GM19239 (cell line): Measurements from ENCODE around the gene RAD51B.
A peak's percentile ranks its signal among the peaks of the same experiment; 100 is the strongest.

ENCODE experiments used
- DNase-seq: peaks from one replicate; pipeline ENCODE4 v3.0.0; 2011; ENCODE audit warnings: low spot score; ENCODE audit not compliant: insufficient read length
- FAIRE-seq: peaks from 2 replicates; lab custom pipeline; 2011; peaks lifted over from hg19 to GRCh38; lab: Jason Lieb, UNC

The RAD51B gene

DNA sequence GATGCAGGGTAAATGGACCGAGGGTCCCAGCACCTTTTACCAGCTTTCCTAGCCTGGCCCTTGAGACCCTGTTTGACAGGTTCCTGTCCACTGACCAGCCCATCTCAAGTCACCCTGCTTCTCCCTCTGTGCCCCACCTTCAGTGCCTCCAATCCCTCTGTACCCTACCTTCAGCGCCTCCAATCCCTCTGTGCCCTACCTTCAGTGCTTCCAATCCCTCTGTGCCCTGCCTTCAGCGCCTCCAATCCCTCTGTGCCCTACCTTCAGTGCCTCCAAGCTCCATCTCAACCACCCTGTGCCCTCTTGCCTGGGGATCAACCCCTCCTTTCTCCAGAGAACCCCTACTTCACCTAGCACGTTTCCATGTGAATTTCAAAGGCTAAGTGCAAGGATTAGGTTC is 919.0 kb downstream of the RAD51B start:
- DNase-seq (no peak), FAIRE-seq (no peak)

DNA sequence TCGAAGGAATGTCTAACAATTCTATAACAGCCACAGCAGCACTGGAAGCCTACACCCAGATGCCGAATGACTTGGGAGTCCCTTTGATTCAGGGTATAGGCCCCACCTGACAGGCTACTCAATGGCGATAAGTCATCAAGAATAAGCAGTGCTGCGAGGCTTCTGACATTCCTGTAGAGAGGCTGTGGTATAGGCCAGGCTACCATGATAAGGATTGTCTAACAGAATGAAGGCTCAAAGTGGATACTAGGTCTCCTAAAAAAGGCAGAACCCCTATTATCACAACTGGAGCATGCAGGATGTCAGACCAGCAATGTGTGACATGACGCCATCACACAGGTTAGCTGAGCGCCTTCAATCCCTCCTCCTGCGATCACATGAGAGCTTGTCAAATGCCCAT is 920.1 kb downstream of the RAD51B start:
- FAIRE-seq: no peak
- DNase-seq: no peak

GRCh38 chr14:68740788-68741476 is 921.4 kb downstream of the RAD51B start:
- no peak for DNase-seq
- no peak for FAIRE-seq

DNA sequence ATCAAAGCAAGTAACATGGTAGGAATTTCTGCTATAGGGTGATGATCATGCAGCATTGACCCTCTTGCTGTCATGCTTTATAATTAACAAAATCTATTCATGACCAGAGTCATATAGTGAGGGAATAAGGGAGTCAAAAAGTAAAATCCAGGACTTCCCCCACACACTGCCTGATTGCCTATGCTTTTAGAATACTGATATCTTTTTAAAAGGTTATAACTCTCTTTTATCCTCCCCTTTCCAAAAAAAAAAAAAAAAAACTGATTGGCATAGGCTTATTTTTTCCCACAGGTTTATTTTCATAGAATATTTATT is 921.9 kb downstream of the RAD51B start:
- DNase-seq (no peak), FAIRE-seq (no peak)

GRCh38 chr14:68741839-68742470 is 922.4 kb downstream of the RAD51B start:
- FAIRE-seq (peak; percentile 44), DNase-seq (peak; percentile 28)

DNA sequence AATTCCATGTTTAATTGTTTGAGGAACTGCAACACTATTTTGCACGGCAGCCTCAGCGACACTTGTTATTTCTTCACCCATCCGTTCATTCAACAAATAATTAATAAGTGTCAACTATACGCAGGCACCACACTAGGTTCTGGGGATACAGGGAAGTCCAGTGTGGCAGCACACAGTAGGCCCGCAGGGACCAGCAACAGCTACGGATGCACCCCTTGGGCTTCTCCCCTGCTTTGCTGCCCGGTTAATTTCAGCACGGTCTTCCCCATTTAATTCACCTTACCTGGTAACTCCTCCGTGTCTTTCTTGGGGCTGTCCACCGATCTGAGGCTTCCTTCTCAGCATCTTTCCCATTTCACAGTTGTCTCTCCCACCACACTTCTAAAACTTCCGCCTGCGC is 925.0 kb downstream of the RAD51B start:
- no peak for DNase-seq
- no peak for FAIRE-seq

DNA sequence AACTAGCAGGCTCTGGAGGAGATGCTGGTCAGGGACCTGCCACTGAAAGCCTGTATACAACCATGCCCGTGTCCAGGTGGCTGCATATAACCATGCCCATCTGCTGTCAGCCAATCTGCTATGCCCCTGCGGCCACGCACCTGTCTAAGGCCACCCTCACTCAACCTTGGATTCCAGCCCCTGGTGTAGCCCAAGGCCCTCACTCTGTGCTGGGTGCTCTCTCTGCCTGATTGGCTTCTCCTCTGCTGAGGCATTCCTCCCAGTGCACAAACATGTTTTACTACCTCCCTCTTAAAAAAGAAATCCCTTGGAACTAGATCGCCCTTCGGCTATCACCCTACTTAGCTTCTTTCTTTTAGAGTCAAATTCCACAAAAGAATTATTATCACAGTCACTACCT is 927.8 kb downstream of the RAD51B start:
- FAIRE-seq (no peak), DNase-seq (no peak)

- no peak for FAIRE-seq
Measured at GRCh38 chr14:68748260-68748659, 928.7 kb downstream of the RAD51B start.

DNA sequence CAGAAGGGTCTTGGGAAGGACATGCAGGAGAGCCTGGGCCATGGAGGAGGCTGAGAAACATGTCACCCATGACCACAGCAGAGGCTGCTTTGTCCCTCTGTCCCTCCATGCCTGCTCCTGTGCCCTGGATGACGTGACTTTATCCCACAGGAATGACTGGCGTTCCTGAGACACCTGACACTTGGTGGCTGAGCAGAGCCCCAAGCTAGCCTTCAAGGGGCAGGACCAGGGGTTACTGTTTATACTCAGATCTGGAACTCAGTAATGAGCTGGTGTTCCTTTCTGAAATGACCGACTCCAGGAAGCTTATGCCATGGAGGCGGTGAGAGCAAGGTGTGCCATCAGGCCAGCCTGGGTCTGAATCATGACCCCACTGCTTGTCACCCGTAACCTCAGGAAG is 929.1 kb downstream of the RAD51B start:
- DNase-seq (no peak), FAIRE-seq (no peak)

More at GRCh38 chr14:68748260-68748659, 928.7 kb downstream of the RAD51B start:
- DNase-seq: no peak

DNA sequence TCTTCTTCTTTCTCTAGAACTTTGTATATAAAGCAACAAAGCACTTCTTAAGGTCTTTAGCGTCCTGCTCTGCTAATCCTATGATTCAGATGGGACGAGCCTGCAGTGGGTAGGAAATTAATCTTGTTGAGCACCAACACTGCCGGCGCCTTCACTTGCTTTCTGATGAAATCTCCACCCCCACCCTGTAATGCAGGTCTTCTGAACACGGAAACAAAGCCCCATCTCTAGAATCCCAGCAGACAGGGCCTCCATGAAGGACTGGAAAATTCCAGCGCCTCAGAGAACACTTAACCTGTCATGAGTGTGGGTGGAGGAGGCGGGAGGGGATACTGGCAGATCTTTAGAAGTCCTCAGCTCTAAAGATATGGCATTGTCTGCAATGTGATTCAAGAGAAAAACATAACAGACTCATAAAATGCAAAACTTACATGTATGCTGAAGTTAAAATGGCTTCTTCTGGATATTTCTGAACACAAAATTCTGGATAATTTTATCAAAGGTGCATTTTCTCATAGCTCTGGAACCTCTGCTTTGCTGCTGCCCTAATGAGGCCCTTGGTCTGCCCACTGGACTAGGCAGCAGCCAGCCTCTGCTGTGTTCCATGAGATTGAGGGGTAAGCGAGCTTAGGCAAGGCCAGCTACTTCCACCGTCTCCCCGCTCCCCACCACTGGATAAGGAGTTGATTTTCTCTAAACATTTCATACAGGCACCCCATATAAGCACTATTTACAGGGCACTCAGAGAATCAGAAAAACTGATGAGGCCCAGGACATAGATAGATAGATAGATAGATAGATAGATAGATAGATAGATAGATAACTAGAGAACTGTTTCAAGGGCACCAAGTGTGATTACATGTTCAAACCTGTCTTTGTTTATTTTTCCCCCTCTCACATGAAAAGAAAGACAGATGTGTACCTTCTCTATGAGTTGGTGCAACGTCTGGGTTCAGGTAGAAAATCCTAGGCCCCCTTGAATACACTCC is 930.2 kb downstream of the RAD51B start:
- DNase-seq (no peak), FAIRE-seq (no peak)

DNA sequence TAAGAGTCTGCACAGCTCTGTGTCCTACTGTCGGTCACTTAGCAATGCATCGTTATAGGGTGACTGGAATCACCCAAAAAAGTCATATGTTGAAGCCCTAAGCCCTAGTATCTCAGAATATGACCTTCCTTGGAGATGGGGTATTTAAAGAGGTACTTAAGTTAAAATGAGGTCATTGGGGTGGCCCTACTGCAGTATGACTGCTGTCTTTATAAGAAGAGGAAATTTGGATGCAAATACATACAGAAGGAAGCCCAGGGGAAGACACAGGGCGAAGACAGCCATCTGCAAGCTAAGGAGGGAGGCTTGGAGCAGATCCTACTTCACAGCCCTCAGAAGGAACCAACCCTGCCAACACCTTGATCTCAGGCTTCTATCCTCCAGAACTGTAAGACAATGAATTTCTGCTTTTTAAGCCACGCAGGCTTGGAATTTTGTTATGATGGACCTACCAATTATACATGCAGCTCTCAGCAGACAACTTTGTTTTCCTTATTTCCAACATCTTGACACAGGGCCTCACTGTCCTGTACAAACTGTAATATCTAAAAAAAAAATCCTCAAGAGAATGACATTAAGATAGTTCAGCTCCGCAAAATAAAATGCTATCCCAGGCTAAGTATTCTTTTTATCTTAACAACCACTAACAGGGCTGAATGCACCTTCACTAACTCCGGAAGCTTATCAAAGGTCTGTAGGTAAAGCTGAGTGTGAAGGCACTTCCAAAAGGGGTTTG is 932.9 kb downstream of the RAD51B start:
- DNase-seq: no peak
- no peak for FAIRE-seq

- DNase-seq (no peak), FAIRE-seq (no peak)
Measured at GRCh38 chr14:68753690-68754089, 934.1 kb downstream of the RAD51B start.

- no peak for DNase-seq
- no peak for FAIRE-seq
Measured at GRCh38 chr14:68755016-68755353, 935.4 kb downstream of the RAD51B start.

- FAIRE-seq (no peak), DNase-seq (no peak)
Measured at GRCh38 chr14:68756000-68756481, 936.5 kb downstream of the RAD51B start.

- DNase-seq: no peak
- no peak for FAIRE-seq
Measured at GRCh38 chr14:68756734-68757133, 937.2 kb downstream of the RAD51B start.

DNA sequence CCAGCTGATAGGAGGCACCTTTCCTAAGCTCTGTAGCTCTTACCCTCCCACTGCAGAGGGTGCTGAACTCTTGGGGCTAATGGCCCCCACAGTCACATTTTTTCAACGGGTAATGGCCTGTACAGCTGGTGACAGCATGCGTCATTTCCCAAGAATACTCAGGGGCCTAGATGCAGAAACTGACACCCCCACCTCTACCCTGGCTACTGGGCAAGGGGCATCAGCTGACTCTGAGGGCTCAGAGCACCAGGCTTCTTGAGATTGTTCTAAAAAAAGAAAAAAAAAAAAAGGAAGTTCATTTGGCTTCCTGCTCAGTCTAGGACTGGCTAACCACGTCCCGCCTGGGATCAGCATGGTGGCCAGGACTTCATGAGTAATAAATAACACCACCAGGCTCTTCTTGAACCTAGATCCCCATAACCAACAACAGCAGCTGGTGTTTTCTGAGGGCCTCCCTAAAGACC is 938.1 kb downstream of the RAD51B start:
- FAIRE-seq: no peak
- no peak for DNase-seq

- FAIRE-seq: no peak
- no peak for DNase-seq
Measured at GRCh38 chr14:68758301-68758700, 938.7 kb downstream of the RAD51B start.

DNA sequence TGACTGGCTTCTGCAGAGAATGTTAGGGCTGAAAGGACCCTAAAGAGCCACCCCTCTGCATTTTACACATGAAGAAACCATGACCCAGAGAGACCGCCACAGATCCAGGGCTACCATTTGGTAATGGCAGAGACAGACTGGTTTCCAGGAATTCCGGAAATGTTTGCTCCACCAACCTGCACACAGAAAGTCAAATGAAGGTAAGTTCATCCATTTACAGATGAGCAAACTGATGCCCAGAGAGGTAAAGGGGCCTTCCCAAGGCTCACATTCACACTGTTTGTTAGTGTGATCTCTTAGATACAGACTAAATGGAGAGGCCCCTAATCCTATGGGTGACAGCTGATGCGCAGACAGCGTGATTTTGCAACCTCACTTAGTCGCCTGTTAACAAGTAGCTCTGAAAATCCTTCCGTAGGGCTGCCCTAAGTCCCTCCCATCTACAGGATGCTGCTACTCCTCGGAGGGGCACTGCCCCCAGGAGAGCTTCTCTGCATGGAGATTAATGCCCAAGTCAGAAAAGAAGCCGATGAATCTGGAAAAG is 939.5 kb downstream of the RAD51B start:
- no peak for FAIRE-seq

GRCh38 chr14:68759937-68760336 is 940.4 kb downstream of the RAD51B start:
- DNase-seq (no peak), FAIRE-seq (no peak)

More for the DNA sequence above, 939.5 kb downstream of the RAD51B start:
- no peak for DNase-seq

GRCh38 chr14:68760761-68761160 is 941.2 kb downstream of the RAD51B start:
- FAIRE-seq: no peak
- no peak for DNase-seq
